ENCODE measurements around the gene FYN.
A peak's percentile ranks its signal among the peaks of the same experiment; 100 is the strongest.

FYN gene

GRCh38 chr6:111880181-111880888 lies 7.1 kb upstream of the FYN start:
- no peak for DNase-seq (ENCODE audit: low read depth in 2 of 2)

- DNase-seq (ENCODE audit: low read depth in 2 of 2) = no peak
Measured at GRCh38 chr6:111875741-111876140, 2.5 kb upstream of the FYN start.

- peak; percentile 53 to 69 for DNase-seq (ENCODE audit: low read depth in 2 of 2)
Measured at GRCh38 chr6:111874025-111874415, 768 bp upstream of the FYN start.

GRCh38 chr6:111872401-111873177 lies 663 bp downstream of the FYN start:
- DNase-seq (ENCODE audit: low read depth in 2 of 2) = no peak

GRCh38 chr6:111871725-111872400 lies 1.4 kb downstream of the FYN start:
- no peak for DNase-seq (ENCODE audit: low read depth in 2 of 2)

- no peak for DNase-seq (ENCODE audit: low read depth in 2 of 2)
Measured at GRCh38 chr6:111871207-111871606, 2.0 kb downstream of the FYN start.

GRCh38 chr6:111870742-111871064 lies 2.5 kb downstream of the FYN start:
- no peak for DNase-seq (ENCODE audit: low read depth in 2 of 2)

GRCh38 chr6:111870051-111870741 lies 3.1 kb downstream of the FYN start:
- DNase-seq (ENCODE audit: low read depth in 2 of 2) = no peak

- no peak for DNase-seq (ENCODE audit: low read depth in 2 of 2)
Measured at GRCh38 chr6:111866857-111867256, 6.4 kb downstream of the FYN start.

GRCh38 chr6:111865909-111866546 lies 7.2 kb downstream of the FYN start:
- DNase-seq (ENCODE audit: low read depth in 2 of 2) = no peak

- no peak for DNase-seq (ENCODE audit: low read depth in 2 of 2)
Measured at GRCh38 chr6:111865049-111865585, 8.1 kb downstream of the FYN start.

GRCh38 chr6:111864138-111865048 lies 8.9 kb downstream of the FYN start:
- no peak for DNase-seq (ENCODE audit: low read depth in 2 of 2)

GRCh38 chr6:111862741-111863140 lies 10.5 kb downstream of the FYN start:
- DNase-seq (ENCODE audit: low read depth in 2 of 2) = no peak

GRCh38 chr6:111862314-111862713 lies 10.9 kb downstream of the FYN start:
- no peak for DNase-seq (ENCODE audit: low read depth in 2 of 2)

- no peak for DNase-seq (ENCODE audit: low read depth in 2 of 2)
Measured at GRCh38 chr6:111861431-111861885, 11.8 kb downstream of the FYN start.

- no peak for DNase-seq (ENCODE audit: low read depth in 2 of 2)
Measured at GRCh38 chr6:111858347-111858746, 14.9 kb downstream of the FYN start.

- DNase-seq (ENCODE audit: low read depth in 2 of 2) = no peak
Measured at GRCh38 chr6:111857674-111858337, 15.4 kb downstream of the FYN start.

GRCh38 chr6:111855753-111856152 lies 17.5 kb downstream of the FYN start:
- no peak for DNase-seq (ENCODE audit: low read depth in 2 of 2)

GRCh38 chr6:111854683-111855082 lies 18.6 kb downstream of the FYN start:
- no peak for DNase-seq (ENCODE audit: low read depth in 2 of 2)

- no peak for DNase-seq (ENCODE audit: low read depth in 2 of 2)
Measured at GRCh38 chr6:111852725-111853124, 20.5 kb downstream of the FYN start.

All from stimulated activated CD4-positive, alpha-beta T cell treated with anti-CD3 and anti-CD28 coated beads, Interleukin-15, amount 100 ng/mL, for 48 hours (primary cell).